Tibial artery (tissue), 4 donors: ENCODE measurements around the gene PAQR9.
"Not testable (repeated sequence)": the region's sequence is repeated elsewhere in the genome, so short reads cannot be mapped to it uniquely, and the experiment has no call there.

ENCODE experiments used
- DNase-seq, 2 donors: peaks; one replicate each; pipeline ENCODE4 v3.0.0-alpha.2; 2019
- H3K27ac ChIP-seq, 2 donors: fragments of 200-600 bp; sonication (generic) in 1 of 2; 1 replicate in 1 of 2; 2 replicates in 1 of 2; pipeline ENCODE4 v1.5.1; 2018 to 2019; ENCODE audit warnings: mild to moderate bottlenecking in 1 of 2
- H3K27me3 ChIP-seq, 2 donors: fragments of 200-600 bp; sonication (generic) in 1 of 2; one replicate each; pipeline versions ENCODE4 v1.5.1 to v1.6.0; 2016 to 2019
- H3K36me3 ChIP-seq, 3 donors: fragments of 200-600 bp; sonication (generic) in 2 of 3; one replicate each; pipeline ENCODE4 v1.5.1; 2016 to 2019; ENCODE audit warnings: mild to moderate bottlenecking in 2 of 3
- H3K4me1 ChIP-seq, 4 donors: fragments of 200-600 bp; sonication (generic) in 2 of 4; 1 replicate in 3 of 4; 2 replicates in 1 of 4; pipeline ENCODE4 v1.5.1; 2016 to 2019
- H3K4me3 ChIP-seq, 2 donors: fragments of 200-600 bp; sonication (generic) in 1 of 2; 1 replicate in 1 of 2; 2 replicates in 1 of 2; pipeline ENCODE4 v1.5.1; 2018 to 2019; ENCODE audit warnings: mild to moderate bottlenecking in 2 of 2
- H3K9me3 ChIP-seq, 3 donors: fragments of 200-600 bp; sonication (generic) in 1 of 3; one replicate each; pipeline ENCODE4 v1.5.1; 2016 to 2019
- CTCF ChIP-seq, 2 experiments: fragments of 200-600 bp in 1 of 2; fragments of 450-650 bp in 1 of 2; IDR thresholded peaks; one replicate each; pipeline ENCODE4 v1.5.1; 2017 to 2019; ENCODE audit warnings: antibody characterized with exemption in 2 of 2, mild to moderate bottlenecking in 1 of 2, moderate library complexity in 1 of 2
- intact Hi-C: fragments of 100-400 bp; cut with DNase I; formaldehyde crosslinking; loops from one replicate; pipeline ENCODE4 v1.15.0; 2023; ENCODE audit warnings: low total_unique reads

Gene PAQR9

GRCh38 chr3:142998439-142998838 is 35.0 kb upstream of the PAQR9 start:
- no peaks in the 10 kb centered on the region for H3K27me3 ChIP-seq
- no peak for DNase-seq
- H3K27ac ChIP-seq = no peak overlapping the region
- no peak for TF ChIP-seq CTCF (IDR thresholded peaks at IDR 0.05)
- H3K4me1 ChIP-seq = peaks cover 0 to 22% (median 21%) of the 10 kb centered on the region in 4 donors
- H3K9me3 ChIP-seq = no peaks in the 10 kb centered on the region
- intact Hi-C loops = loop anchor here (5.0 kb wide), 1 partner anchor 411 kb away; no protein-coding TSS in a partner anchor
- H3K36me3 ChIP-seq = no peaks in the 10 kb centered on the region
- no peak overlapping the region for H3K4me3 ChIP-seq

DNA sequence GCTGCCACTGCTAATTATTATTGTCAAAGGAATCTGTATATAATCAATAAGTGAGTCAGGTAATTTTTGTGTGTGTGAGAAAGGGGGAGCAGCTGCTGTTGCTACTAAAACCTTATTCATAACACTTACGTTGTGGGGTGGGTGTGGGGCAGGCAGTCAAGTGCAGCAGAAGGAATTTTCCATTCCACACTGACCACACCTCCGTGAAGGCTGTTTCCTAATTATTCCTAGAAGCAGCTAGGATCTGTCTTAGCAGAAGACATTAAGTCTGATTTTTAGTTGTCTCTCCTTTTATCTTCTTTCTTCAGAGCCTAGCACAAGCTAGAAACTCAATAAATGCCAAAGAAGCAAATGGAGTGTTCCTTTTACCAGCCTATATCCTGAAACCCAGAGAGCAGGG is 33.9 kb upstream of the PAQR9 start:
- Histone ChIP-seq H3K9me3 (no peaks in the 10 kb centered on the region), H3K27ac (no peak overlapping the region), H3K4me1 (peaks cover 0 to 12% (median 11%) of the 10 kb centered on the region in 4 donors), H3K36me3 (no peaks in the 10 kb centered on the region), H3K27me3 (no peaks in the 10 kb centered on the region), H3K4me3 (no peak overlapping the region)
- no peak for DNase-seq
- TF ChIP-seq CTCF (IDR thresholded peaks at IDR 0.05) = no peak
- intact Hi-C loops = loop anchor here (5.0 kb wide), 1 partner anchor 410 kb away; no protein-coding TSS in a partner anchor

GRCh38 chr3:142993958-142994442 is 30.5 kb upstream of the PAQR9 start:
- peak in 1 of 2 donors; percentile 64 for DNase-seq
- intact Hi-C loops = no loop called here
- TF ChIP-seq CTCF (IDR thresholded peaks at IDR 0.05) = peak; percentile 50 to 62

GRCh38 chr3:142992323-142992722 is 28.8 kb upstream of the PAQR9 start:
- H3K27ac ChIP-seq = no peak overlapping the region
- no peak overlapping the region for H3K4me3 ChIP-seq
- DNase-seq = no peak
- H3K36me3 ChIP-seq = no peaks in the 10 kb centered on the region
- H3K4me1 ChIP-seq = no peaks in the 10 kb centered on the region
- no peaks in the 10 kb centered on the region for H3K9me3 ChIP-seq
- no peak for TF ChIP-seq CTCF (IDR thresholded peaks at IDR 0.05)
- intact Hi-C loops = no loop called here
- H3K27me3 ChIP-seq = peaks cover 0 to 3% of the 10 kb centered on the region in 2 donors

More at GRCh38 chr3:142993958-142994442, 30.5 kb upstream of the PAQR9 start:
- Histone ChIP-seq H3K4me3 (no peak overlapping the region), H3K4me1 (no peaks in the 10 kb centered on the region), H3K27ac (no peak overlapping the region), H3K36me3 (no peaks in the 10 kb centered on the region), H3K27me3 (no peaks in the 10 kb centered on the region), H3K9me3 (no peaks in the 10 kb centered on the region)

DNA sequence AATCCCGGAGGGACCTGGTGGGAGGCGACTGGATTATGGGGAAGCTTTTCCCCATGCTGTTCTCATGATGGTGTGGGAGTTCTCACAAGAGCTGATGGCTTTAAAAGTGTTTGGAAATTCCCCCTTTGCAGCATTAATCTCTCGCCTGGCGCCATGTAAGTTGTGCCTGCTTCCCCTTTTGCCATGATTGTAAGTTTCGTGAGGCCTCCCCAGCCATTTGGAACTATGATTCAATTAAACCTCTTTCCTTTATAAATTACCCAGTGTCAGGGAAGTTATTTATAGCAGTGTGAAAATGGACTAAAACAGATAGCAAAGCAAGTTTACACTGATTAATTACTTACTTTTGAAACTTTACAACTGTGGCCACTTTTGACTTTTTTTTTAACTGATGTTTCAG is 27.2 kb upstream of the PAQR9 start:
- H3K36me3 ChIP-seq = no peaks in the 10 kb centered on the region
- H3K27ac ChIP-seq = no peak overlapping the region
- no peaks in the 10 kb centered on the region for H3K4me1 ChIP-seq
- intact Hi-C loops = no loop called here
- peaks cover 0 to 3% of the 10 kb centered on the region in 2 donors for H3K27me3 ChIP-seq
- DNase-seq = no peak
- no peaks in the 10 kb centered on the region for H3K9me3 ChIP-seq
- no peak for TF ChIP-seq CTCF (IDR thresholded peaks at IDR 0.05)
- no peak overlapping the region for H3K4me3 ChIP-seq

DNA sequence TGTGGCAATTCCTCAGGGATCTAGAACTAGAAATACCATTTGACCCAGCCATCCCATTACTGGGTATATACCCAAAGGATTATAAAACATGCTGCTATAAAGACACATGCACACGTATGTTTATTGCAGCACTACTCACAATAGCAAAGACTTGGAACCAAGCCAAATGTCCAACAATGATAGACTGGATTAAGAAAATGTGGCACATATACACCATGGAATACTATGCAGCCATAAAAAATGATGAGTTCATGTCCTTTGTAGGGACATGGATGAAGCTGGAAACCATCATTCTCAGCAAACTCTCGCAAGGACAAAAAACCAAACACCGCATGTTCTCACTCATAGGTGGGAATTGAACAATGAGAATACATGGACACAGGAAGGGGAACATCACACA is 25.4 kb upstream of the PAQR9 start:
- H3K27ac ChIP-seq, H3K4me3 ChIP-seq, intact Hi-C loops, H3K9me3 ChIP-seq, DNase-seq, H3K4me1 ChIP-seq, H3K27me3 ChIP-seq, H3K36me3 ChIP-seq: not testable (repeated sequence)

- H3K4me1 ChIP-seq, H3K27ac ChIP-seq, H3K27me3 ChIP-seq, H3K36me3 ChIP-seq, H3K9me3 ChIP-seq, DNase-seq, intact Hi-C loops, H3K4me3 ChIP-seq: not testable (repeated sequence)
These were observed 24.7 kb upstream of the PAQR9 start for GRCh38 chr3:142988221-142988620.
